Cortex of kidney (tissue), 1 donor: ENCODE data around the gene MBNL2.
"Not testable (repeated sequence)": the region's sequence is repeated elsewhere in the genome, so short reads cannot be mapped to it uniquely, and the experiment has no call there.

Experiments
- DNase-seq: peaks from one replicate; lab custom pipeline; 2025; lab: John Stamatoyannopoulos, UW

The MBNL2 gene

GRCh38 chr13:97347255-97347932, 125.3 kb downstream of the MBNL2 start:
- DNase-seq = no peak

- no peak for DNase-seq
These were observed 126.5 kb downstream of the MBNL2 start for GRCh38 chr13:97348569-97349100.

- not testable (repeated sequence) for DNase-seq
These were observed 129.9 kb downstream of the MBNL2 start for GRCh38 chr13:97352012-97352411.

- no peak for DNase-seq
These were observed 130.7 kb downstream of the MBNL2 start for GRCh38 chr13:97352815-97353214.

- no peak for DNase-seq
These were observed 132.0 kb downstream of the MBNL2 start for GRCh38 chr13:97353927-97354675.

GRCh38 chr13:97354808-97355207, 132.7 kb downstream of the MBNL2 start:
- DNase-seq = no peak

GRCh38 chr13:97356592-97356991, 134.5 kb downstream of the MBNL2 start:
- no peak for DNase-seq

- DNase-seq = no peak
These were observed 137.3 kb downstream of the MBNL2 start for GRCh38 chr13:97359181-97360057.

- DNase-seq = no peak
These were observed 138.5 kb downstream of the MBNL2 start for GRCh38 chr13:97360610-97361009.

GRCh38 chr13:97364031-97364430, 141.9 kb downstream of the MBNL2 start:
- no peak for DNase-seq

GRCh38 chr13:97364827-97365226, 142.7 kb downstream of the MBNL2 start:
- DNase-seq = no peak

GRCh38 chr13:97366172-97366688, 144.1 kb downstream of the MBNL2 start:
- no peak for DNase-seq

GRCh38 chr13:97367016-97367822, 145.1 kb downstream of the MBNL2 start:
- no peak for DNase-seq

- DNase-seq = no peak
These were observed 147.2 kb downstream of the MBNL2 start for GRCh38 chr13:97369261-97369893.

- no peak for DNase-seq
These were observed 149.5 kb downstream of the MBNL2 start for GRCh38 chr13:97371486-97372109.

GRCh38 chr13:97372936-97373335, 150.8 kb downstream of the MBNL2 start:
- no peak for DNase-seq

- DNase-seq = no peak
These were observed 151.7 kb downstream of the MBNL2 start for GRCh38 chr13:97373787-97374186.

- no peak for DNase-seq
These were observed 154.8 kb downstream of the MBNL2 start for GRCh38 chr13:97376981-97377380.

GRCh38 chr13:97379386-97379785, 157.3 kb downstream of the MBNL2 start:
- no peak for DNase-seq

- no peak for DNase-seq
These were observed 158.6 kb downstream of the MBNL2 start for GRCh38 chr13:97380696-97381095.
